GM19468 (cell line): ENCODE data around the gene RNF128.
"Not testable (repeated sequence)": the region's sequence is repeated elsewhere in the genome, so short reads cannot be mapped to it uniquely, and the experiment has no call there.

Experiments
- ATAC-seq: cut with Tn5 transposase; IDR thresholded peaks from one replicate; pipeline ENCODE4 v1.9.1; 2021; ENCODE audit warnings: mild to moderate bottlenecking, moderate library complexity, moderate number of reproducible peaks; ENCODE audit not compliant: unreplicated experiment; ENCODE audit errors: extremely low read depth

Gene RNF128

DNA sequence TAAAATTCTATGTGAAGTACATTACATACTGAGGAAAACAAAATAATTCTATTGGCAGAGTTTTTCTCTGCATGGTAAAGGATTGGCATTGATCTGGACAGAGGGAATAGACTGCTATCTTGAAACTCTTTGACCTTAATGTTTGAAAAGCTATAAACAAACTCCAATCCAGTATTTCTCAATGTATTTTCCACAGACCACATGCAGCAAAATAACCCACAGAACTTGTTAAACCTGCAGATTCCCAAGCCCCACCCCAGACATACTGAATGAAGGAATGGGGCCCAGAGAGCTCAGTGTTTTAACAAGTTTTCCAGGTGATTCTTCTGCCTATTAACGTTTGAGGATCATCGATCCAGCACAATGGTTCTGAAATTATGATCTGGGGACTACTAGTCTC lies 15.7 kb downstream of the RNF128 start:
- ATAC-seq = no peak

DNA sequence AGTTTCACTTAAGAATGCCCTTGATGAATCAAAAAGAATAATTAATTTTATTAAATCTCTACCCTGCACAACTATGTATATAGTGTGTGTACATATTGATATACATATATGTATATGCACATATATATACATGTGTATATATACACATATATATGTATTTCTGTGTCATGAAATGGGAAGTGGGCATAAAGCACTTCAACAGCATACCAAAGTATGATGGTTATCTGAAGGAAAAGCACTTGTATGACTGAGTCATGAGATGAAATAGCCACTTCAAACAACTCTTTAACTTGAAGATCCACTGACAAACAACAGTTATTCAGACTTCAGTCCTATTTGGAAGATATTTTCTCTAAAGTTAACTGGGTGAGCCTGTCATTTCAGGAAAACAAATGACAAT lies 16.3 kb downstream of the RNF128 start:
- no peak for ATAC-seq

DNA sequence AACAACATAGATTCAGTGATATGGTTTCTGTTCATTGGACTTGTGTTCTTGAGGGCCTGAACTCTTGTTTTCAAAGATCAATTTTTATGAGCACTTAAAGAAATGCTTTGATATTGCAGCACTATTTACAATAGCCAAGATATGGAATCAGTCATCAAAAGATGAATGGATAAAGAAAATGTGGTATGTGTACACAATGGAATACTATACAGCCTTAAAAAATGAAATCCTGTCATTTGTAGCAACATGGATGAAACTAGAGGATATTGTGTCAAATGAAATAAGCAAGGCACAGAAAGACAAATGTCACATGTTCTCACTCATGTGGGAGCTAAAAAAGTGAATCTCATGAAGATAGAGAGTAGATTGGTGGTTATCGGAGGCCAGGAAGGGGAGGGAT lies 21.9 kb downstream of the RNF128 start:
- no peak for ATAC-seq

GRCh38 chrX:106751407-106751806 lies 24.9 kb downstream of the RNF128 start:
- no peak for ATAC-seq

- no peak for ATAC-seq
Measured at GRCh38 chrX:106752101-106752678, 25.7 kb downstream of the RNF128 start.

GRCh38 chrX:106769288-106769687 lies 42.8 kb downstream of the RNF128 start:
- ATAC-seq = not testable (repeated sequence)

GRCh38 chrX:106774981-106775380 lies 48.5 kb downstream of the RNF128 start:
- no peak for ATAC-seq

- ATAC-seq = no peak
Measured at GRCh38 chrX:106780264-106780663, 53.8 kb downstream of the RNF128 start.

DNA sequence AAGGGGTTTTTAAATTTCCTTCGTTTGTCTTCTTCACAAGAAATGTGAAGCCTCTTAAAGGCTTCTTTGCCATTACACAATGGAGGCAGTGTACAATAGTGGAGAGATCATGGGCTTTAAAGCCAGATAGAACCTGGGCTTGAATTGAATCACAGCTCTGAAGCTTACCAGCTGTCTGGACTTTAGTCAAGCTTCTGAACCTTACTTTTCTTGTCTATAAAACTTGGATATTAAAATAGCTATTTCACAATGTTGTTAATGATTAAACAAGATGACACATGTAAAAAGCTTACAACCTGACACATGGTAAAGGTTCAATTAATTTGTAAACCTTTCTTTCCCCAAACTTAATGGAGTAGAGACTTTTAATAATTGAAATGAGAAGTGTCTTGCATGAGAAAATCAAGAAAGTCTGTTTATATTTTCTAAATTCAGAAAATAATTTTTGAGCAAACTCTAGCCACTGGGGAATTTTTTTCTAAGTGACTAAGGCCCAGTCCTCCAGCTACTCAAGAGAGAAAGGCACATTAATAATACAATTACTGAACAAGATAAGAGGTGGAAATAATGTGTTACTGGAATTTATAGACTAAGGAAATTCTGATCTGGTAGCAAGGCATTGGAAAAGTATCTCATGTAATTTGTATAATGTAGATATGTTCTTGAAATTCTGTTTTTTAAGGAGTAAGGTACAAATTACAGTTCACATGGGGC lies 54.3 kb downstream of the RNF128 start:
- ATAC-seq = no peak

DNA sequence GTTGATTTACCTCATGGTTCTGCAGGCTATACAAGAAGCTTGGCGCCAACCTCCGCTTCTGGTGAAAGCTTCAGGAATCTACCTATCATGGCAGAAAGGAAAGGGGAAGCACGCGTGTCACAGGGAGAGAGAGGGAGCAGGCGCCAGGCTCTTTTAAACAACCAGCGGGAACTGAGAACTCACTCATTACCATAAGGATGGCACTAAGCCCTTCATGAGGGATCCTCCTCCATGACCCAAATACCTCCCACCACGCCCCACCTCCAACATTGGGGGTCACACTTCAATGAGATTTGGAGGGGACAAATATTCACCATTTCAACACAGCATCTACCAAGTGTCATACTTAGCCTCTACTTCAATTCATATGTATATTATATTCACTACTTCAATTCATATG lies 57.2 kb downstream of the RNF128 start:
- no peak for ATAC-seq

DNA sequence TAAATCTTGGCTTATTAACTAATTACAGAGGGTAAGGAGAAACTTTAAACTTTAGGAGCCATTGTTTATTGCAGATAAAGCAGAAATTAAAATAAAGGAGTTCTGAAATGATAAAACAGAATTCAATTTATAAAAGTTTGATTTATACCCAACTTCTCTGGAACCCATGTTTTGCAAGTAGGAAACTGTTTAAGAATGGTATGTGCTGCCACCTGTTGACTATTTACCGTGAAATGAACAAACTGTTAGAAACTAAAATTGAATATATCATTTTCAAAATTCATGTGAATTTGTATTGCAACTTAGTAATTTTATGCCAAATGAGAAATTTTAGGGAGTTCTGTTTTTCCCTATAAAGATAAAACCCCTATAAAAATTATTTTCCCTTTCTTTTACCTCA lies 65.0 kb downstream of the RNF128 start:
- ATAC-seq = no peak

DNA sequence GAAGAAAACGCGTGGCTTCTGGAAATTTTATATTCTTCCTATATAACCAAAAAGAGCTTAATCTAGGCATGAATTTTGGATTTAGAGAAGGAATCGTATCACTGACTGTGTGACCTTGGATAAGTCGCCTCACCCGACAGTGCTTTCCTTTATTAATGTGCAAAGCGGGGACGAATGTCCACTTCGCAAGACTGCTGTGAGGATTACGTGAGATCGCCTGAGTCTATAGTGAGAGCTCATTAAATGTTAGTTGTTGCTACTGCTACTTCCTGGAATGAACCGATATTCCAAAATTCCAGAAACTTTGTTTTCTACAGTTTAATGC lies 75.5 kb downstream of the RNF128 start:
- no peak for ATAC-seq

- peak; percentile 89 for ATAC-seq
Measured at GRCh38 chrX:106802388-106803275, 76.1 kb downstream of the RNF128 start, which contains the start of gene TBC1D8B. Gene TBC1D8B (plus strand): TSS chrX:106802673. CDS start chrX:106802854, 181 bp downstream.

GRCh38 chrX:106811131-106811910 lies 84.8 kb downstream of the RNF128 start:
- no peak for ATAC-seq

DNA sequence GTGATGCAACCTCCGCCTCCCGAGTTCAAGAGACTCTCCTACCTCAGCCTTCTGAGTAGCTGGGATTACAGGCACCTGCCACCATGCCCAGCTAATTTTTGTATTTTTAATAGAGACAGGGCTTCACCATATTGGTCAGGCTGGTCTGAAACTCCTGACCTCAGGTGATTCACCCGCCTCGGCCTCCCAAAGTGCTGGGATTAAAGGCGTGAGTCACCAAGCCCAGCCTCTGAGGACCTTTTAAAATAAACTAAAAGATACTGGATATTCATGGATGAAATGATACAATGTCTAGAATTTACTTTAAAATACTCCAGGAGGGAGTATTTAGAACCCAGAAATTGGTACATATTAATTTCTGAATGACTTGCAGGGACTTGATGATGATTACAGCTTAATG lies 86.4 kb downstream of the RNF128 start:
- not testable (repeated sequence) for ATAC-seq

DNA sequence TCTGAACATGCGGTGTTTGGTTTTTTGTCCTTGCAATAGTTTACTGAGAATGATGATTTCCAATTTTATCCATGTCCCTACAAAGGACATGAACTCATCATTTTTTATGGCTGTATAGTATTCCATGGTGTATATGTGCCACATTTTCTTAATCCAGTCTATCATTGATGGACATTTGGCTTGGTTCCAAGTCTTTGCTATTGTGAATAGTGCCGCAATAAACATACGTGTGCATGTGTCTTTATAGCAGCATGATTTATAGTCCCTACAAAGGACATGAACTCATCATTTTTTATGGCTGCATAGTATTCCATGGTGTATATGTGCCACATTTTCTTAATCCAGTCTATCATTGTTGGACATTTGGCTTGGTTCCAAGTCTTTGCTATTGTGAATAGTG lies 87.6 kb downstream of the RNF128 start:
- not testable (repeated sequence) for ATAC-seq
